Sigmoid colon (tissue), 7 donors: Measurements from ENCODE around the gene PSPH. TPM values are rescaled to one million over a fixed set of nuclear protein-coding genes. Genes with fewer than 3 reads are reported as not detected.

Source experiments
- DNase-seq: peaks from one replicate; pipeline ENCODE4 v3.0.0-alpha.2; 2019
- H3K27ac ChIP-seq, 4 donors: fragments of 200-600 bp; sonication (generic); one replicate each; pipeline ENCODE4 v1.5.1; 2016 to 2019; ENCODE audit warnings: mild to moderate bottlenecking in 1 of 4
- H3K27me3 ChIP-seq, 3 donors: fragments of 200-600 bp; sonication (generic); one replicate each; pipeline ENCODE4 v1.5.1; 2019; ENCODE audit warnings: mild to moderate bottlenecking in 1 of 3
- H3K36me3 ChIP-seq, 4 donors: fragments of 200-600 bp; sonication (generic); one replicate each; pipeline ENCODE4 v1.5.1; 2016 to 2019
- H3K4me1 ChIP-seq, 4 donors: fragments of 200-600 bp; sonication (generic); one replicate each; pipeline ENCODE4 v1.5.1; 2017 to 2019
- H3K4me3 ChIP-seq, 4 donors: fragments of 200-600 bp; sonication (generic); one replicate each; pipeline ENCODE4 v1.5.1; 2017 to 2019; ENCODE audit warnings: mild to moderate bottlenecking in 2 of 4, moderate library complexity in 1 of 4
- H3K9me3 ChIP-seq, 4 donors: fragments of 200-600 bp in 3 of 4; sonication (generic) in 3 of 4; one replicate each; pipeline versions ENCODE4 v1.5.1 to v1.6.1; 2013 to 2019
- EP300 ChIP-seq, 4 donors: sonication (generic); formaldehyde crosslinking; IDR thresholded peaks; one replicate each; pipeline ENCODE4 v1.6.1; 2017; ENCODE audit warnings: antibody characterized with exemption in 4 of 4
- POLR2A ChIP-seq, 2 donors: fragments of 450-650 bp; IDR thresholded peaks; one replicate each; pipeline ENCODE4 v1.6.1; 2016; ENCODE audit warnings: antibody characterized with exemption in 2 of 2, mild to moderate bottlenecking in 2 of 2, moderate library complexity in 2 of 2
- POLR2AphosphoS5 ChIP-seq, 4 donors: sonication (generic); formaldehyde crosslinking; IDR thresholded peaks; one replicate each; pipeline ENCODE4 v1.6.1; 2017; ENCODE audit warnings: antibody characterized with exemption in 4 of 4
- WGBS, 2 donors: extraction: QIAGEN DNeasy Blood & Tissue Kit; methylation state at CpG; one replicate each; pipeline ENCODE4 v1.1.7; 2013; 5-methylcytosine and 5-hydroxymethylcytosine counted together
- intact Hi-C: fragments of 100-400 bp; cut with DNase I; formaldehyde crosslinking; loops from one replicate; pipeline ENCODE4 v1.15.1; 2023
- polyA plus RNA-seq, 3 donors: library from polyadenylated mRNA; stranded (reverse); fragments of 200-250 nt; gene quantifications; one replicate each; pipeline ENCODE4 v1.2.3, GENCODE V29; 2013
- total RNA-seq, 4 donors: library from RNA; depleted of rRNA; stranded (reverse); fragments of >200 nt; gene quantifications; one replicate each; pipeline ENCODE4 v1.1.0, GENCODE V29; 2016
- TF ChIP-seq, protein P1 (sequence below), 4 experiments: fragments of 450-650 bp in 3 of 4; fragments of 200-600 bp in 1 of 4; IDR thresholded peaks; one replicate each; pipeline ENCODE4 v1.5.1; 2016 to 2019; ENCODE audit warnings: antibody characterized with exemption in 4 of 4, mild to moderate bottlenecking in 3 of 4, moderate library complexity in 2 of 4
- donor health status: healthy with polysubstance abuse.
- donor health status: Bipolar disorder and iron deficiency.
- donor health status: healthy.

PSPH gene
- total and polyA plus RNA-seq, 7 donors: 7.2 to 18.8 (median 7.6) TPM

GRCh38 chr7:56009695-56010094, 41.5 kb downstream of the PSPH start:
- peak in 1 of 4 donors; percentile 5 for TF ChIP-seq POLR2AphosphoS5 (IDR thresholded peaks at IDR 0.05)
- TF ChIP-seq, protein P1, sequence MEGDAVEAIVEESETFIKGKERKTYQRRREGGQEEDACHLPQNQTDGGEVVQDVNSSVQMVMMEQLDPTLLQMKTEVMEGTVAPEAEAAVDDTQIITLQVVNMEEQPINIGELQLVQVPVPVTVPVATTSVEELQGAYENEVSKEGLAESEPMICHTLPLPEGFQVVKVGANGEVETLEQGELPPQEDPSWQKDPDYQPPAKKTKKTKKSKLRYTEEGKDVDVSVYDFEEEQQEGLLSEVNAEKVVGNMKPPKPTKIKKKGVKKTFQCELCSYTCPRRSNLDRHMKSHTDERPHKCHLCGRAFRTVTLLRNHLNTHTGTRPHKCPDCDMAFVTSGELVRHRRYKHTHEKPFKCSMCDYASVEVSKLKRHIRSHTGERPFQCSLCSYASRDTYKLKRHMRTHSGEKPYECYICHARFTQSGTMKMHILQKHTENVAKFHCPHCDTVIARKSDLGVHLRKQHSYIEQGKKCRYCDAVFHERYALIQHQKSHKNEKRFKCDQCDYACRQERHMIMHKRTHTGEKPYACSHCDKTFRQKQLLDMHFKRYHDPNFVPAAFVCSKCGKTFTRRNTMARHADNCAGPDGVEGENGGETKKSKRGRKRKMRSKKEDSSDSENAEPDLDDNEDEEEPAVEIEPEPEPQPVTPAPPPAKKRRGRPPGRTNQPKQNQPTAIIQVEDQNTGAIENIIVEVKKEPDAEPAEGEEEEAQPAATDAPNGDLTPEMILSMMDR (IDR thresholded peaks at IDR 0.05): no peak
- no peak for DNase-seq
- Histone ChIP-seq H3K27me3 (no peaks in the 10 kb centered on the region), H3K36me3 (peaks cover 0 to 3% (median 0%) of the 10 kb centered on the region in 4 donors), H3K9me3 (no peaks in the 10 kb centered on the region), H3K4me3 (no peak overlapping the region), H3K27ac (peak overlapping the region in 3 of 4 donors; percentile 16 to 44 (median 39)), H3K4me1 (peaks cover 0 to 19% (median 12%) of the 10 kb centered on the region in 4 donors)
- intact Hi-C loops: no loop called here
- WGBS, 2 donors: 20 to 71% methylated on average over 7 of the region's 7 CpGs

- H3K4me3 ChIP-seq: no peak overlapping the region
- no peak overlapping the region for H3K27ac ChIP-seq
- H3K36me3 ChIP-seq: no peaks in the 10 kb centered on the region
- no peak for TF ChIP-seq POLR2AphosphoS5 (IDR thresholded peaks at IDR 0.05)
- TF ChIP-seq EP300 (IDR thresholded peaks at IDR 0.05): no peak
- TF ChIP-seq, protein P1 (IDR thresholded peaks at IDR 0.05): no peak
- TF ChIP-seq POLR2A (IDR thresholded peaks at IDR 0.05): no peak
- peaks cover 0 to 20% (median 13%) of the 10 kb centered on the region in 4 donors for H3K4me1 ChIP-seq
- H3K9me3 ChIP-seq: no peaks in the 10 kb centered on the region
- 92 to 94% methylated on average over 9 of the region's 9 CpGs for WGBS, 2 donors
- DNase-seq: no peak
- no peaks in the 10 kb centered on the region for H3K27me3 ChIP-seq
- intact Hi-C loops: no loop called here
These were observed 43.4 kb downstream of the PSPH start for GRCh38 chr7:56007891-56008290.

DNA sequence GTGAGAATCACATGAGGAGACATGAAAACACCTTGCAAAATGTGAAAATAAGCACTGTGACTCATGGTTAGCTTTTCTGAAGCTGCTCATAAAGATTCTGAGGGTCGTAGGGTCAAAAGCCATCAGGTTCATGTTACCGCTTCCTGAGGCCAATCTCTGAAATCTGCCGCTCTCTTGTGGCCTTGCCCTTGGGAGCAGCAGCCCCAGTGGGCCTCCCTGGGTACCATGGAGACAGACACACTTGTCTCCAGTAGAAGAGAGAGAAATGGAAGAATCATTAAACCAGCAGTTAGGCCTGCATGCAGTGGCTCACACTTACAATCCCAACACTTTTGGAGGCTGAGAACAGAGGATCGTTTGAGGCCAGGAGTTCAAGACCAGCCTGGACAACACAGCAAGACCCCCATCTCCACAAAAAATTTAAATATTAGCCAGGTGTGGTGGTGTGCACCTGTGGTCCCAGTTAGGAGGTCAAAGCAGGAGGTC, 44.0 kb downstream of the PSPH start:
- Histone ChIP-seq H3K27me3 (no peaks in the 10 kb centered on the region), H3K9me3 (no peaks in the 10 kb centered on the region), H3K27ac (no peak overlapping the region), H3K4me3 (no peak overlapping the region), H3K4me1 (peaks cover 0 to 20% (median 13%) of the 10 kb centered on the region in 4 donors), H3K36me3 (no peaks in the 10 kb centered on the region)
- intact Hi-C loops: no loop called here
- DNase-seq: no peak
- 60 to 76% methylated on average over 4 of the region's 4 CpGs for WGBS, 2 donors
- TF ChIP-seq, protein P1 (IDR thresholded peaks at IDR 0.05): no peak
- no peak for TF ChIP-seq POLR2A (IDR thresholded peaks at IDR 0.05)
- TF ChIP-seq POLR2AphosphoS5 (IDR thresholded peaks at IDR 0.05): no peak
- TF ChIP-seq EP300 (IDR thresholded peaks at IDR 0.05): no peak

DNA sequence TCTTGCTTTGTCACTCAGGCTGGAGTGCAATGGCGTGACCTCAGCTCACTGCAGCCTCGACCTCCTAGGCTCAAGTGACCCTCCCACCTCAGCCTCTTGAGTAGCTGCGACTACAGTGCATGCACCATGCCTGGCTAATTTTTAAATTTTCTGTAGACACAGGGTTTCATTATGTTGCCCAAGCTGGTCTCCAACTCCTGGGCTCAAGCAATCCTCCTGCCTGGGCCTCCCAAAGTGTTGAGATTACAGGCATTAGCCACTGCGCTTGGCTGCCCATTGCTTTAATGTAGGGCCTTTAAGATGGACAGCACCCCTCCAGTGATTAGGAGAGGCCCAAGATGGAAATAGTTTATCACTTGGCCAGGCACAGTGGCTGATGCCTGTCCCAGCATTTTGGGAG, 47.5 kb downstream of the PSPH start:
- Histone ChIP-seq H3K4me3 (no peak overlapping the region), H3K36me3 (peaks cover 0 to 22% (median 2%) of the 10 kb centered on the region in 4 donors), H3K9me3 (no peaks in the 10 kb centered on the region), H3K27ac (no peak overlapping the region), H3K27me3 (no peaks in the 10 kb centered on the region), H3K4me1 (peaks cover 0 to 6% (median 3%) of the 10 kb centered on the region in 4 donors)
- 89 to 91% methylated on average over 4 of the region's 4 CpGs for WGBS, 2 donors
- intact Hi-C loops: no loop called here
- DNase-seq: no peak
- TF ChIP-seq POLR2A (IDR thresholded peaks at IDR 0.05) (no peak), EP300 (IDR thresholded peaks at IDR 0.05) (no peak), POLR2AphosphoS5 (IDR thresholded peaks at IDR 0.05) (no peak)
- TF ChIP-seq, protein P1 (IDR thresholded peaks at IDR 0.05): no peak
